GM19467 (cell line): Measurements from ENCODE around the gene MORN5.

Source experiments
- ATAC-seq: cut with Tn5 transposase; IDR thresholded peaks from one replicate; pipeline ENCODE4 v1.9.1; 2021; ENCODE audit warnings: mild to moderate bottlenecking, moderate library complexity; ENCODE audit not compliant: unreplicated experiment

MORN5 gene

GRCh38 chr9:122143296-122143695 lies 16.4 kb upstream of the MORN5 start:
- no peak for ATAC-seq

DNA sequence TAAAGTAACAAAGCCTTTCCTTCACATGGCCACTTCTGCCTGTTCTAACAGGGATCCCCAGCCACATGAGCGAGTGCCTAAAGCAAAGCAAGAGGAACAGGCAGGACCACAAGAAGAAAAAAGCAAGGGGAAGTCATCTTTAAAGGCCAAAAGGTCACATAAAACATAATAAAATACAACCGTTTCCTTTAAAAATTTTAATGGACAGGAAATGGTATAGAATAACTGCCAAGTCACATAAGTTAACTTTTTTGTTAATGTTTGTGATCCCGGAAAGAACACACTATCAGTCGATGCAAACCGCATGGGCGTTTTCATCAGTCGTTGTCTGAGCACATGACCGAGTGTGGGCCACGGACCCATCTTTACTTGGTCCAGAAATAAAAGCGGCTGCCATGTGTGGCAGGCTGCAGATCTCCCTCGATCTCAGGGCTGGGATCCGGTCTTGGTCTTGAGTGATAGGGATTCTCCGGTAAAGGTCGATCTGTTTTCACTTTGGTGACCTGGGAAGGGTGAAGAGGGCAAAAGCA lies 15.8 kb upstream of the MORN5 start:
- no peak for ATAC-seq

- no peak for ATAC-seq
Measured at GRCh38 chr9:122144836-122145591, 14.7 kb upstream of the MORN5 start.

- ATAC-seq, result no peak
Measured at GRCh38 chr9:122145592-122145863, 14.2 kb upstream of the MORN5 start.

DNA sequence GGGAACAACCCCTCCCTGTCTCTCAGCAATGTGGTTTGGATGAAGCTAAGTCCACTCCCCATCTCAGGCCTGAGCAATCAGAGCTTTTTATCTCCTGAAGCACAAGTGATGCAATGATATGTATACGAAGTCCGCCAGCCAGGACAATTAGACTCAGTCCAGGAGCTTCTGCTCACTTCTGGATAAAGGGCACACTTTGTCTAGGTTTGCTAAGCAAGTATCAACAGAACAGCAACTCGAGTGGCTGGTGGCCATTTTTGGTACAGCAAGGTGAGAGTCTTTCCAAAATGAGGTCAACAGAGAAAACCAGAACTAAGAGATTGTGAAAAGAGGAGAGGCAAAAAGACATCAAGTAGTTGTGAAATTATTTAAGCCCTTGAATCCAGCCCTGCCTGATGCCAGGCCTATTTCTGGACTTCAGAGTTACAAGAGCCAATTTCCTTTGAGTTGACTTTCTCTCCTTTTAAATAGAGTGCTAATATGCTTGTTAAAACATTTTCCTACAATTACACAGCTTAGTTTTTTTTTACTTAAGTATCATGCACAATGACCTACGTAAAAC lies 8.4 kb upstream of the MORN5 start:
- ATAC-seq, result no peak

GRCh38 chr9:122155796-122156195 lies 3.9 kb upstream of the MORN5 start:
- ATAC-seq, result no peak

GRCh38 chr9:122158202-122158601 lies 1.5 kb upstream of the MORN5 start:
- no peak for ATAC-seq

GRCh38 chr9:122159925-122160246 lies 178 bp downstream of the MORN5 start:
- no peak for ATAC-seq

DNA sequence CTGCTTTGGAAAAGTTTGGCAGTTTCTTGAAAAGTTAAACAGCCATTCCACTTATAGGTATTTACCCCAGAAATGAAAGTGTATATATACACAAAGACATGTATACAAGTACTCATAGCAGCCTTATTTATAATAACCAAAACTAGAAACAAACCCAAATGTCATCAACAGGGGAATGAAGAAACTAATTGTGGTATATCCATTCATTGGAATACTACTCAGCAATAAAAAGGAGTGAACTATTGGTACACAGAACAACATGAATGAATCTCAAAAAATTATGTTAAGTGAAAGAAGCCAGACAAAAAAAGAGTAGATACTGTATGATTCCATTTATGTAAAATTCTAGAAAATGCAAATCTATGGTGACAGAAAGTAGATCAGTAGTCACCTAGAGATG lies 2.7 kb downstream of the MORN5 start:
- ATAC-seq, result no peak

GRCh38 chr9:122164286-122164685 lies 4.6 kb downstream of the MORN5 start:
- ATAC-seq, result no peak

GRCh38 chr9:122168356-122168755 lies 8.6 kb downstream of the MORN5 start:
- ATAC-seq, result no peak

DNA sequence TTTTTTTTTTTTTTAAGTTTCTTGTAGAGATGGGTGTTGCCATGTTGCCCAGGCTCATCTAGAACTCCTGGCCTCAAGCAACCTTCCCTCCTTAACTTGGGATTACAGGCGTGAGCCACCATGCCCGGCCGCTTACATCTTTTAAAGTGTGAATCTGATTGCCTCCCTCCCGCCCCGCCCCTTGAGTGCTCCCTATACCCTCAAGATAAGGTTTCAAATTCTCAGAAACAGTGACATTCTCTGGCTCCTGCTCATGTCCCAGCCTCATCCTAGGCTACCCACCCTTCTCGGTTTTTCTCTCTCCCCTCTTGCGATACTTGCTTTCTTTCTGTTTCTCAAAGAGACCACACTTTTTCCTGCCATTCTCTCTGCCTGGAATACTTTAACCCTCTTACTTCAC lies 12.4 kb downstream of the MORN5 start:
- no peak for ATAC-seq

GRCh38 chr9:122173670-122174069 lies 14.0 kb downstream of the MORN5 start:
- no peak for ATAC-seq

DNA sequence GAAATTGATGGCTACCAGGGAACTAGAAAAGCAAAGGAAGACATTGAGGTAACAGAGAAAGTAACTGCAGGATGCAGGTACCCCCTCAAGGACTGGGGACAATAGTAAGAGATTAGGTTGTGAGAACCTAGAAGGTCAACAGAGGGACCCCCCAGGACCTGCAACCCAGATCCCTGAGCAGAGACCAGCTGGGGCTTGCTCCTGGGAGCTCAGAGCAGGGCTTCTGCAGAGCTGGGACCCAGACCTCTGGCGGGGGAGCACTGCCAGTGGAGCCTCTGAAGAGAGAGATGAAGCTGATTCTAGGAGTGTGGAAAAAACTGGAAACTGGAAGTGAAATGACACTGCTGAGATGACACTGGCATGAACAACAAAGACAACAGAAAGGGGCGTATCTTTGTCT lies 17.2 kb downstream of the MORN5 start:
- ATAC-seq, result no peak

- ATAC-seq, result no peak
Measured at GRCh38 chr9:122179054-122179689, 19.5 kb downstream of the MORN5 start.

DNA sequence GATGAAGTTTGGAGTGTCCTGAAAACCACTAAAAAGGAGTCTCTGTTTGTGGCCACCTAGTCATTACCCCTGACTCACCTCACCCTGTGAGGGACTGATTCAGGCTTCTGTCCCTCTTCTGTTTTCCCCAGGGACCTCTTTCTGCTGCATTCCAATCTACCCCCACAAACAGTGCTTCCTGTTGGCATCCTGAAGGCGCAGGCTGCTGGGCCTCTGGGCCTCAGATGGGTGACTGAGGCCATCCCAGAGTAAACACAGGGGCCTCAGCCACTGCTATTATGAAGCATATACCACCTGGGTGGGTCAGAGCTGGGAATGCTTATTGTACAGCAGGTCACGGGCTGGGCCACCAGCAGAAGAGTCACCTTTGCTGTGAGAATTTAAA lies 20.0 kb downstream of the MORN5 start:
- no peak for ATAC-seq

- no peak for ATAC-seq
Measured at GRCh38 chr9:122180633-122181032, 20.9 kb downstream of the MORN5 start.

DNA sequence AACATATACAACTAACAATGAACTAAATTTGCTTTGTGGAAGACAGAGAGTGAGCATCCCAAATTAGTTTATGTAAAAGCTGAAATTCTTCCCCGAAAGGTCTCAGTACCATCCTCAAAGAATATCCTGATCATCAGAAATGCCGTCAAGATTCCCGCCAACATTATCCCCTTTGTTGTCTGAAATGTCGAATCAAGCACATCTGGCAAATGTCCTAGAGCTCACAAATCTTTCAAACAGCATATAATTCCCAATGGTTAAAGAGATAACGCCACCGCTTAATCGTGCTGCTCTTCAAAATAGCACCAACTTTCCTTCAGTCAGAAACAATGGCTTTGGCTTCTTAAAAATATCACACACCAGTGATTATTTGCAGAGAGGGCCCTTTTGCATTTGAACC lies 23.8 kb downstream of the MORN5 start:
- ATAC-seq, result no peak

GRCh38 chr9:122184551-122184950 lies 24.8 kb downstream of the MORN5 start:
- no peak for ATAC-seq

GRCh38 chr9:122186301-122186700 lies 26.6 kb downstream of the MORN5 start:
- ATAC-seq, result no peak

GRCh38 chr9:122186777-122187470 lies 27.2 kb downstream of the MORN5 start:
- no peak for ATAC-seq

- ATAC-seq, result no peak
Measured at GRCh38 chr9:122188369-122188768, 28.7 kb downstream of the MORN5 start.
